Transverse colon (tissue), 4 donors: Measurements from ENCODE around the gene PTPN2. TPM values are rescaled to one million over a fixed set of nuclear protein-coding genes. Genes with fewer than 3 reads are reported as not detected.

Experiments used
- DNase-seq: peaks from one replicate; pipeline ENCODE4 v3.0.0-alpha.2; 2019
- H3K27ac ChIP-seq, 4 donors: fragments of 200-600 bp; sonication (generic); 2 replicates each; pipeline ENCODE4 v1.5.1; 2016 to 2018; ENCODE audit warnings: inconsistent platforms in 4 of 4
- H3K27me3 ChIP-seq: fragments of 200-600 bp; sonication (generic); 2 replicates; pipeline ENCODE4 v1.5.1; 2017; ENCODE audit warnings: inconsistent platforms
- H3K36me3 ChIP-seq, 4 donors: fragments of 200-600 bp; sonication (generic); 2 replicates each; pipeline ENCODE4 v1.5.1; 2017 to 2019; ENCODE audit warnings: inconsistent platforms in 4 of 4
- H3K4me1 ChIP-seq, 4 donors: fragments of 200-600 bp; sonication (generic); 2 replicates each; pipeline ENCODE4 v1.5.1; 2017 to 2020; ENCODE audit warnings: inconsistent platforms in 4 of 4
- H3K4me3 ChIP-seq, 4 donors: fragments of 200-600 bp; sonication (generic); 1 replicate in 1 of 4; 2 replicates in 3 of 4; pipeline versions ENCODE4 v1.5.1 to v1.6.1; 2017 to 2019; ENCODE audit warnings: inconsistent platforms in 4 of 4
- H3K9me3 ChIP-seq, 2 donors: fragments of 200-600 bp; sonication (generic); 2 replicates each; pipeline ENCODE4 v1.5.1; 2017 to 2019; ENCODE audit warnings: inconsistent platforms in 2 of 2
- EP300 ChIP-seq: sonication (generic); formaldehyde crosslinking; IDR thresholded peaks from one replicate; pipeline ENCODE4 v1.6.1; 2017; ENCODE audit warnings: antibody characterized with exemption, low read depth
- POLR2A ChIP-seq: fragments of 450-650 bp; IDR thresholded peaks from one replicate; pipeline ENCODE4 v1.6.1; 2016; ENCODE audit warnings: antibody characterized with exemption, mild to moderate bottlenecking, moderate library complexity
- POLR2AphosphoS5 ChIP-seq, 3 donors: sonication (generic); formaldehyde crosslinking; IDR thresholded peaks; one replicate each; pipeline ENCODE4 v1.6.1; 2016; ENCODE audit warnings: antibody characterized with exemption in 3 of 3
- WGBS, 2 donors: methylation state at CpG; one replicate each; pipeline ENCODE4 v1.1.5; 2018; ENCODE audit warnings: low coverage in 1 of 2; 5-methylcytosine and 5-hydroxymethylcytosine counted together
- in situ Hi-C, 4 donors: fragments of 200-750 bp; cut with MboI; loops; one replicate each; pipeline versions ENCODE4 v1.15.0 to v1.15.1; 2017; ENCODE audit warnings: low sequenced_read_pairs in 3 of 4, low pct_ligation_motif_present in 1 of 4, low pct_unique_long_range_greater_than_20kb in 1 of 4
- intact Hi-C: fragments of 100-400 bp; cut with DNase I; formaldehyde crosslinking; loops from one replicate; pipeline ENCODE4 v1.15.1; 2023; ENCODE audit warnings: low total_unique reads
- total RNA-seq, 4 donors: library from RNA; depleted of rRNA; stranded (reverse); fragments of >200 nt; gene quantifications; one replicate each; pipeline ENCODE4 v1.1.0, GENCODE V29; 2016
- TF ChIP-seq, protein P1 (sequence below), 5 experiments: fragments of 200-600 bp in 3 of 5; fragments of 450-650 bp in 2 of 5; sonication (generic) in 3 of 5; IDR thresholded peaks; 1 replicate in 2 of 5; 2 replicates in 3 of 5; pipeline ENCODE4 v1.5.1; 2016 to 2017; ENCODE audit warnings: antibody characterized with exemption in 5 of 5, inconsistent platforms in 3 of 5, mild to moderate bottlenecking in 2 of 5, moderate library complexity in 1 of 5

The PTPN2 gene
- total RNA-seq, 4 donors from 2014 or later, result 10.5 to 65.7 (median 46.1) TPM

DNA sequence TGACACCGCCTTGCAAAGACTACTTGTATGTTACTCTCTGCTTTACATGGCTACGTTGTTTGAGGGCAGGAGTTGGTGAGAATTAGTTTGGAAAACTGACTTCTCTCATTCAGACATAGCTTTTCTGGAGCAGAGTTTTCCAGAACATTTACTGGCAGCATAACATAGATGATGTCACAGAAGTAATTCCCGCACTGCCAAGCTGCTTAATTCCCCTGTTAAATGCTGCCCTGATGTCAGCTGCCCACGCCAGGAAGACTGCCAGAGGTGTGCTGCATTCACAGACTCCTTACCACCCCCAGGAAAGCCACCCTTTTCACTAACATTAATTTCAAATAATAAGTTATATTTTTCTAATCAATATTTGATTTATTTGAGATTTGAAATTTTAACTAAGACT is 24.7 kb upstream of the PTPN2 start:
- intact Hi-C loops (no loop called here), in situ Hi-C loops (no loop called here)
- DNase-seq, result no peak
- no peak overlapping the region for H3K27ac ChIP-seq
- H3K27me3 ChIP-seq, result peaks cover 28% of the 10 kb centered on the region
- TF ChIP-seq POLR2A, result no peak
- no peak for TF ChIP-seq EP300
- no peak for TF ChIP-seq POLR2AphosphoS5 (IDR thresholded peaks at IDR 0.05)
- TF ChIP-seq, protein P1, sequence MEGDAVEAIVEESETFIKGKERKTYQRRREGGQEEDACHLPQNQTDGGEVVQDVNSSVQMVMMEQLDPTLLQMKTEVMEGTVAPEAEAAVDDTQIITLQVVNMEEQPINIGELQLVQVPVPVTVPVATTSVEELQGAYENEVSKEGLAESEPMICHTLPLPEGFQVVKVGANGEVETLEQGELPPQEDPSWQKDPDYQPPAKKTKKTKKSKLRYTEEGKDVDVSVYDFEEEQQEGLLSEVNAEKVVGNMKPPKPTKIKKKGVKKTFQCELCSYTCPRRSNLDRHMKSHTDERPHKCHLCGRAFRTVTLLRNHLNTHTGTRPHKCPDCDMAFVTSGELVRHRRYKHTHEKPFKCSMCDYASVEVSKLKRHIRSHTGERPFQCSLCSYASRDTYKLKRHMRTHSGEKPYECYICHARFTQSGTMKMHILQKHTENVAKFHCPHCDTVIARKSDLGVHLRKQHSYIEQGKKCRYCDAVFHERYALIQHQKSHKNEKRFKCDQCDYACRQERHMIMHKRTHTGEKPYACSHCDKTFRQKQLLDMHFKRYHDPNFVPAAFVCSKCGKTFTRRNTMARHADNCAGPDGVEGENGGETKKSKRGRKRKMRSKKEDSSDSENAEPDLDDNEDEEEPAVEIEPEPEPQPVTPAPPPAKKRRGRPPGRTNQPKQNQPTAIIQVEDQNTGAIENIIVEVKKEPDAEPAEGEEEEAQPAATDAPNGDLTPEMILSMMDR (IDR thresholded peaks at IDR 0.05), result no peak
- peaks cover 0 to 14% (median 8%) of the 10 kb centered on the region in 4 donors for H3K4me1 ChIP-seq
- no peaks in the 10 kb centered on the region for H3K9me3 ChIP-seq
- WGBS, 2 donors, result 70 to 73% methylated on average over 4 of the region's 4 CpGs
- H3K36me3 ChIP-seq, result no peaks in the 10 kb centered on the region
- H3K4me3 ChIP-seq, result no peak overlapping the region

GRCh38 chr18:12907258-12907925 is 23.4 kb upstream of the PTPN2 start:
- Histone ChIP-seq H3K4me1 (peaks cover 0 to 14% (median 8%) of the 10 kb centered on the region in 4 donors), H3K27ac (no peak overlapping the region), H3K9me3 (no peaks in the 10 kb centered on the region), H3K36me3 (no peaks in the 10 kb centered on the region), H3K4me3 (no peak overlapping the region), H3K27me3 (peaks cover 28% of the 10 kb centered on the region)
- no peak for DNase-seq
- intact Hi-C loops (no loop called here), in situ Hi-C loops (no loop called here)
- no peak for TF ChIP-seq POLR2A
- TF ChIP-seq, protein P1 (IDR thresholded peaks at IDR 0.05), result no peak
- 39 to 43% methylated on average over 5 to 8 of the region's 8 CpGs for WGBS, 2 donors

DNA sequence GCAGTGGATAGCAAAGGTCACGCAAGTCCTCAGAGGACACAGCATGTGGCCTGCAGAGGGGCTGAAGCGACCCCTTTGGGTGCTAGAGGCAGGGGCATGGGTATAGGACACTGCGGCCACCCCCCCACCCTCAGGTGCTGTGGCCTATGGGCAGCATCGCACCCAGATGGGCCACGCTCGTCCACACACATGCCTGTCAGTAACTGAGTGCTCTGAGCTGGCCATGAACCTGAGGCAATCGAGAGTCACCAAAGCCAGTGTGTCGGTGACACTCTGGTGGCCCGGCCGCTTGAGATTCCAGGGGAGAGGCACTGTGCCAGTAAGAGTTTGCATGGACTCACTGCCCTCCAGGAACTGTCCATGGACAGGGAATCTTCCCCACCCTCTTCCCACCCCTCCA is 22.7 kb upstream of the PTPN2 start:
- in situ Hi-C loops, result no loop called here
- H3K27me3 ChIP-seq, result peaks cover 23% of the 10 kb centered on the region
- TF ChIP-seq POLR2A (no peak), EP300 (no peak)
- TF ChIP-seq, protein P1 (IDR thresholded peaks at IDR 0.05), result no peak
- no peak overlapping the region for H3K27ac ChIP-seq
- no peaks in the 10 kb centered on the region for H3K9me3 ChIP-seq
- H3K4me3 ChIP-seq, result no peak overlapping the region
- intact Hi-C loops, result no loop called here
- 83% methylated on average over 10 of the region's 10 CpGs; no CpG with 5 or more reads in 1 of the 2 donors for WGBS, 2 donors
- no peaks in the 10 kb centered on the region for H3K36me3 ChIP-seq
- H3K4me1 ChIP-seq, result peaks cover 0 to 14% (median 8%) of the 10 kb centered on the region in 4 donors
- DNase-seq, result no peak

- no peak overlapping the region for H3K27ac ChIP-seq
- H3K27me3 ChIP-seq, result peaks cover 16% of the 10 kb centered on the region
- no peaks in the 10 kb centered on the region for H3K36me3 ChIP-seq
- DNase-seq, result no peak
- in situ Hi-C loops (no loop called here), intact Hi-C loops (no loop called here)
- peaks cover 0 to 9% (median 3%) of the 10 kb centered on the region in 4 donors for H3K4me1 ChIP-seq
- WGBS, 2 donors, result 90 to 91% methylated on average over 1 to 4 of the region's 4 CpGs
- no peaks in the 10 kb centered on the region for H3K9me3 ChIP-seq
- TF ChIP-seq, protein P1 (IDR thresholded peaks at IDR 0.05), result no peak
- TF ChIP-seq POLR2A (no peak), EP300 (no peak), POLR2AphosphoS5 (IDR thresholded peaks at IDR 0.05) (no peak)
- no peak overlapping the region for H3K4me3 ChIP-seq
These were observed 22.1 kb upstream of the PTPN2 start for GRCh38 chr18:12906119-12906518.
